ENCODE results near the gene UMAD1.

GRCh38 chr7:7699380-7699779 is 58.8 kb downstream of the UMAD1 start:
- TF ChIP-seq CTCF (IDR thresholded peaks at IDR 0.05) (no peak), EP300 (IDR thresholded peaks at IDR 0.05) (no peak), POLR2A (IDR thresholded peaks at IDR 0.05) (no peak), POLR2AphosphoS5 (IDR thresholded peaks at IDR 0.05) (no peak)

Measured in sigmoid colon (tissue), 4 donors.